GM12891 (cell line): ENCODE results near the gene PTGDR.

Experiments
- POLR2A ChIP-seq: IDR thresholded peaks from 2 replicates; pipeline ENCODE4 v1.6.1; 2011; ENCODE audit warnings: low read depth, low read length, control low read depth
- POLR2AphosphoS5 ChIP-seq: IDR thresholded peaks from 2 replicates; pipeline ENCODE4 v1.6.1; 2011; ENCODE audit warnings: low read depth, low read length, control low read depth
- POU2F2 ChIP-seq: IDR thresholded peaks from 2 replicates; pipeline ENCODE4 v1.6.1; 2011; ENCODE audit warnings: low read depth, mild to moderate bottlenecking, control low read depth, low read length, moderate library complexity
- SPI1 ChIP-seq: IDR thresholded peaks from 2 replicates; pipeline ENCODE4 v1.6.1; 2011; ENCODE audit warnings: low read depth, low read length, control low read depth
- TAF1 ChIP-seq: IDR thresholded peaks from 2 replicates; pipeline ENCODE4 v1.6.1; 2011; ENCODE audit warnings: low read depth, low read length, control low read depth

DNA sequence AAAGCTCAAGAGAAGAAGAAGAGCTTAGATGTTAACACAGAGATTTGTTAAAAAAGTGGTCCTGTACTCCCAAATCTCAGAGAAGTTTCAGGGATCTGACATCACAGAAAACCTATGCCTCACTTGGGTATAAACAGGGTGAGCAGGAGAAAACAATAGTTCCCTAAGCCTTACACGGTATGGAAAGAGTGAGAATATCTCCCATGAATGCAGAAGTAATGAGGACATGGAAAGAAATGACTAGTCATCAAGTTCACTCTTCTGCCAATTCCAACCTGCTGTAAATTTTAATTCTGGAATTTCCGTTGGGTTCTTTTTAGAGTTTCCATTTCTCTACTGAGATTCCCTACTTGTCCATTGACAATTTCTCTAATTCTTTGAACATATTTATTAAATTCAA, 40.4 kb downstream of the PTGDR start:
- TF ChIP-seq TAF1 = no peak
- no peak for TF ChIP-seq POLR2AphosphoS5
- TF ChIP-seq POLR2A = no peak
- no peak for TF ChIP-seq SPI1
- TF ChIP-seq POU2F2 = no peak
